DND-41 (cell line): ENCODE measurements around the gene CWC15.

ENCODE experiments used
- ATAC-seq: fragments of 200-7000 bp; cut with Tn5 transposase; 3 replicates; pipeline ENCODE4 v1.9.1; 2021; ENCODE audit warnings: low read depth; ENCODE audit not compliant: insufficient read depth
- DNase-seq: peaks from one replicate; pipeline ENCODE4 v3.0.0-alpha.2; 2020
- H2AFZ ChIP-seq: 2 replicates; pipeline ENCODE4 v1.6.0; 2012; ENCODE audit warnings: low read depth, low read length
- H3K27ac ChIP-seq: 2 replicates; pipeline ENCODE4 v1.5.1; 2012; ENCODE audit warnings: low read length, inconsistent platforms
- H3K27me3 ChIP-seq: fragments of 200-600 bp; sonication (generic); 2 replicates; pipeline ENCODE4 v1.6.0; 2012; ENCODE audit warnings: low read length, mild to moderate bottlenecking, inconsistent platforms; ENCODE audit not compliant: insufficient read depth, poor library complexity
- H3K36me3 ChIP-seq: 2 replicates; pipeline ENCODE4 v1.5.1; 2012; ENCODE audit warnings: low read length, inconsistent platforms; ENCODE audit not compliant: insufficient read depth
- H3K4me1 ChIP-seq: 2 replicates; pipeline ENCODE4 v1.5.1; 2012; ENCODE audit warnings: mild to moderate bottlenecking, low read length; ENCODE audit not compliant: insufficient read depth
- H3K4me2 ChIP-seq: 2 replicates; pipeline ENCODE4 v1.6.0; 2012; ENCODE audit warnings: mild to moderate bottlenecking, moderate library complexity, low read length, inconsistent platforms; ENCODE audit not compliant: insufficient read depth
- H3K4me3 ChIP-seq, 2 experiments: fragments of 200-600 bp in 1 of 2; shearing (Covaris generic) in 1 of 2; 2 replicates each; pipeline ENCODE4 v1.5.1; 2012 to 2016; ENCODE audit warnings: inconsistent platforms in 2 of 2, low read length in 2 of 2, mild to moderate bottlenecking in 2 of 2, low read depth in 1 of 2, moderate library complexity in 1 of 2
- H3K79me2 ChIP-seq: 2 replicates; pipeline ENCODE4 v1.6.0; 2012; ENCODE audit warnings: low read length, inconsistent platforms; ENCODE audit not compliant: insufficient read depth
- H3K9ac ChIP-seq: 2 replicates; pipeline ENCODE4 v1.6.0; 2012; ENCODE audit warnings: low read depth, mild to moderate bottlenecking, inconsistent platforms, low read length, moderate library complexity
- H3K9me3 ChIP-seq: 2 replicates; pipeline ENCODE4 v1.5.1; 2012; ENCODE audit warnings: low read length, moderate library complexity, mild to moderate bottlenecking, inconsistent platforms; ENCODE audit not compliant: insufficient read depth, severe bottlenecking
- H4K20me1 ChIP-seq: 2 replicates; pipeline ENCODE4 v1.6.0; 2012; ENCODE audit warnings: low read length; ENCODE audit not compliant: insufficient read depth
- EZH2 ChIP-seq: IDR thresholded peaks from 3 replicates; pipeline ENCODE4 v1.6.1; 2012; ENCODE audit warnings: borderline replicate concordance, low read depth, mild to moderate bottlenecking, moderate library complexity, low read length, inconsistent platforms; ENCODE audit not compliant: severe bottlenecking
- TF ChIP-seq, protein P1 (sequence below): IDR thresholded peaks from 2 replicates; pipeline ENCODE4 v1.5.1; 2012; ENCODE audit warnings: borderline replicate concordance, low read length, moderate library complexity, mild to moderate bottlenecking; ENCODE audit not compliant: poor library complexity, severe bottlenecking; ENCODE audit errors: extremely low read depth

Gene CWC15

DNA sequence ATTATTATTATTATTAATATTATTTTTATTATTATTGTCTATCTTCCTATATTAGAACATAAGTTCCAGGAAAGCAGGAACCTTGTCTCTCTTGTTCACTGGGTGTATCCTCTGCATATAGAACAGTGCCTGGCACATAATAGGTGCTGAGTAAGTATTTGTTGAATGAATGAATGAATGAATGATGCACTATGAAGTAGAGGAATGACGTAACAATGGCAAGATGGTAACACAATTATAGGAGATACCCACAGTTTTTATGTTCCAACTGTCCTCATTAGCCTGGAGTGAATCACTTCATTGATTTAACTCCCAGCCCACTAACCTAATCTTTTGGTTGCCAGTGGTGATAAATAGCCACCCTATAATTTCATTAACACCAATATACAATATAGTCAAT lies 2.2 kb upstream of the CWC15 start:
- Histone ChIP-seq H4K20me1 (peaks cover 7% of the 10 kb centered on the region; the same call in 1 of the 2 replicates), H2AFZ (no peak overlapping the region), H3K36me3 (peaks cover 19% of the 10 kb centered on the region), H3K79me2 (peaks cover 26% of the 10 kb centered on the region), H3K4me2 (no peak overlapping the region), H3K4me3 (no peak overlapping the region), H3K4me1 (peaks cover 36% of the 10 kb centered on the region), H3K9ac (no peak overlapping the region), H3K27me3 (no peaks in the 10 kb centered on the region), H3K9me3 (no peaks in the 10 kb centered on the region), H3K27ac (no peak overlapping the region)
- ATAC-seq (no peak), DNase-seq (no peak)
- TF ChIP-seq, protein P1, sequence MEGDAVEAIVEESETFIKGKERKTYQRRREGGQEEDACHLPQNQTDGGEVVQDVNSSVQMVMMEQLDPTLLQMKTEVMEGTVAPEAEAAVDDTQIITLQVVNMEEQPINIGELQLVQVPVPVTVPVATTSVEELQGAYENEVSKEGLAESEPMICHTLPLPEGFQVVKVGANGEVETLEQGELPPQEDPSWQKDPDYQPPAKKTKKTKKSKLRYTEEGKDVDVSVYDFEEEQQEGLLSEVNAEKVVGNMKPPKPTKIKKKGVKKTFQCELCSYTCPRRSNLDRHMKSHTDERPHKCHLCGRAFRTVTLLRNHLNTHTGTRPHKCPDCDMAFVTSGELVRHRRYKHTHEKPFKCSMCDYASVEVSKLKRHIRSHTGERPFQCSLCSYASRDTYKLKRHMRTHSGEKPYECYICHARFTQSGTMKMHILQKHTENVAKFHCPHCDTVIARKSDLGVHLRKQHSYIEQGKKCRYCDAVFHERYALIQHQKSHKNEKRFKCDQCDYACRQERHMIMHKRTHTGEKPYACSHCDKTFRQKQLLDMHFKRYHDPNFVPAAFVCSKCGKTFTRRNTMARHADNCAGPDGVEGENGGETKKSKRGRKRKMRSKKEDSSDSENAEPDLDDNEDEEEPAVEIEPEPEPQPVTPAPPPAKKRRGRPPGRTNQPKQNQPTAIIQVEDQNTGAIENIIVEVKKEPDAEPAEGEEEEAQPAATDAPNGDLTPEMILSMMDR: no peak
- TF ChIP-seq EZH2: no peak

DNA sequence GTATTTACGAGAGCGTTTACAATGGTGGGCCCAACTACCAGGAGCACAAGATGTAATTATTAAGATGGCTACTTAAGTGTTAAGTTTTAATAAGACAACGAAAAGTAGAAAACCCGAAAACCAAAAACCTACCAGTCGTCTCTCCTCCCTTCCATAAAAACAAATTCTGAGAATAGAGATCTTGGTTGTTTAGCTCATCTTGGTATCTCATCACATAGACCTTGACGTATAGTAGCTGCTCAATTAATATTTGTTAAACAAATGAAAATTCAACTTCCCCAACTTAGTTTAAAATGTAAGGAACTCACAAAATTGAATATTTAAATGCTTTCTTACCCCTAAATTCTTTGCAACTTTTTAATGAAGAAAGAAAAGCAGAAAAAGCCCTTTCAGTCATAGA lies 822 bp upstream of the CWC15 start:
- peak overlapping the region; percentile 98 for H2AFZ ChIP-seq
- H3K27me3 ChIP-seq: no peaks in the 10 kb centered on the region
- peaks cover 33% of the 10 kb centered on the region for H3K36me3 ChIP-seq
- no peak for ATAC-seq
- DNase-seq: no peak
- peaks cover 7% of the 10 kb centered on the region; the same call in 1 of the 2 replicates for H4K20me1 ChIP-seq
- H3K9ac ChIP-seq: peak overlapping the region; percentile 86
- H3K27ac ChIP-seq: no peak overlapping the region
- no peaks in the 10 kb centered on the region for H3K9me3 ChIP-seq
- peaks cover 26% of the 10 kb centered on the region for H3K79me2 ChIP-seq
- peaks cover 36% of the 10 kb centered on the region for H3K4me1 ChIP-seq
- H3K4me2 ChIP-seq: peak overlapping the region; percentile 72
- no peak for TF ChIP-seq EZH2
- TF ChIP-seq, protein P1: no peak
- H3K4me3 ChIP-seq: peak overlapping the region; percentile 80 to 98; a peak in 3 of 4 replicates

DNA sequence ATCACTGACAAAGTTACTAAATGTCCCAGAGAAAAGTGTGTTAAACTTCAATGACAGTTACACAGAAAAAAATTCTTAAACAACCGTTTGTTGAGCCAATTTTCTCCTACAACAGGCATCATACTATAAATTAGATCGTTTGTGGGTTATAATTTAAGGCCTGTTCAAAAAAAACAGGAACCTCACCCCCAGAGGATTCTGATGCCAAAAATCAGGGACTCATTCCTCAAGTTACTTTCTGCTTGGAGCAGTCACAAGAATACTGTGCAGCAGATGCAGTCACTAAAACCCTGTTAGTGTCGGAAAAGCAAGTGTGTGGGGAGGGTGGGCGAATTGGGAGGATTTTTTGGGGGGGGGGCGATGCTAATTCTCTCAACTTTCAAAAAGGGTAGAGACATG lies 657 bp downstream of the CWC15 start:
- Histone ChIP-seq H3K27me3 (no peaks in the 10 kb centered on the region), H3K27ac (peak overlapping the region; percentile 90), H3K9me3 (no peaks in the 10 kb centered on the region), H3K9ac (peak overlapping the region; percentile 86), H3K4me2 (peak overlapping the region; percentile 72), H2AFZ (peak overlapping the region; percentile 97), H3K79me2 (peaks cover 26% of the 10 kb centered on the region), H4K20me1 (peaks cover 7% of the 10 kb centered on the region; the same call in 1 of the 2 replicates), H3K4me3 (peak overlapping the region; percentile 80 to 98), H3K4me1 (peaks cover 36% of the 10 kb centered on the region), H3K36me3 (peaks cover 48% of the 10 kb centered on the region)
- DNase-seq: no peak
- no peak for ATAC-seq
- TF ChIP-seq EZH2: no peak
- TF ChIP-seq, protein P1: no peak
